Mucosa of stomach (tissue), 1 donor: ENCODE results near the gene KIF16B.
"Not testable (repeated sequence)": the region's sequence is repeated elsewhere in the genome, so short reads cannot be mapped to it uniquely, and the experiment has no call there.

ENCODE experiments used
- H3K27me3 ChIP-seq: one replicate; pipeline ENCODE4 v1.7.0; 2013; ENCODE audit warnings: mild to moderate bottlenecking, low read length; ENCODE audit not compliant: control insufficient read depth, insufficient read depth
- H3K36me3 ChIP-seq: one replicate; pipeline ENCODE4 v1.7.0; 2013; ENCODE audit warnings: low read length; ENCODE audit not compliant: control insufficient read depth, insufficient read depth
- H3K4me1 ChIP-seq: one replicate; pipeline ENCODE4 v1.7.0; 2013; ENCODE audit warnings: mild to moderate bottlenecking, low read length; ENCODE audit not compliant: control insufficient read depth, insufficient read depth
- H3K4me3 ChIP-seq: one replicate; pipeline ENCODE4 v1.7.0; 2013; ENCODE audit warnings: low read length
- H3K9ac ChIP-seq: one replicate; pipeline ENCODE4 v1.7.0; 2013; ENCODE audit warnings: mild to moderate bottlenecking, low read length, moderate library complexity
- H3K9me3 ChIP-seq: one replicate; pipeline ENCODE4 v1.7.0; 2013; ENCODE audit warnings: mild to moderate bottlenecking, low read length, moderate library complexity; ENCODE audit not compliant: control insufficient read depth
- donor health status: Pancreatic carcinoma.

The KIF16B gene

GRCh38 chr20:16528078-16528477, 45.2 kb downstream of the KIF16B start:
- Histone ChIP-seq H3K9me3 (no peaks in the 10 kb centered on the region), H3K27me3 (no peaks in the 10 kb centered on the region), H3K4me3 (no peak overlapping the region), H3K9ac (peak overlapping the region; percentile 68), H3K36me3 (no peaks in the 10 kb centered on the region), H3K4me1 (peaks cover 37% of the 10 kb centered on the region)

- Histone ChIP-seq H3K9me3 (no peaks in the 10 kb centered on the region), H3K27me3 (no peaks in the 10 kb centered on the region), H3K4me1 (peaks cover 37% of the 10 kb centered on the region), H3K36me3 (no peaks in the 10 kb centered on the region), H3K9ac (no peak overlapping the region), H3K4me3 (no peak overlapping the region)
Observed at GRCh38 chr20:16527438-16527837, 45.8 kb downstream of the KIF16B start.

GRCh38 chr20:16526433-16527380, 46.5 kb downstream of the KIF16B start:
- Histone ChIP-seq H3K27me3 (no peaks in the 10 kb centered on the region), H3K4me3 (no peak overlapping the region), H3K4me1 (peaks cover 37% of the 10 kb centered on the region), H3K9ac (no peak overlapping the region), H3K9me3 (no peaks in the 10 kb centered on the region), H3K36me3 (no peaks in the 10 kb centered on the region)

DNA sequence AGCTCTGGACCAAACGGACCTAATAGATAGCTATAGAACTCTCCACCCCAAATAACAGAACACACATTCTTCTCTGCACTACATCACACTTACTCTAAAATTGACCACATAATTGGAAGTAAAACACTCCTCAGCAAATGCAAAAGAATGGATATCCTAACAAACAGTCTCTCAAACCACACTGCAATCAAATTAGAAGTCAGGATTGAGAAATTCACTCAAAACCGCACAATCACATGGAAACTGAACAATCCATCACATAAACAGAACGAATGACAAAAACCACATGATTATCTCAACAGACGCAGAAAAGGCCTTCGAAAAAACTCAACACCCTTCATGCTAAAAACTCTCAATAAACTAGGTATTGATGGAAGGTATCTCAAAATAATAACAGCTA, 50.6 kb downstream of the KIF16B start:
- not testable (repeated sequence) for H3K4me3 ChIP-seq, H3K4me1 ChIP-seq, H3K36me3 ChIP-seq, H3K27me3 ChIP-seq, H3K9ac ChIP-seq, H3K9me3 ChIP-seq

DNA sequence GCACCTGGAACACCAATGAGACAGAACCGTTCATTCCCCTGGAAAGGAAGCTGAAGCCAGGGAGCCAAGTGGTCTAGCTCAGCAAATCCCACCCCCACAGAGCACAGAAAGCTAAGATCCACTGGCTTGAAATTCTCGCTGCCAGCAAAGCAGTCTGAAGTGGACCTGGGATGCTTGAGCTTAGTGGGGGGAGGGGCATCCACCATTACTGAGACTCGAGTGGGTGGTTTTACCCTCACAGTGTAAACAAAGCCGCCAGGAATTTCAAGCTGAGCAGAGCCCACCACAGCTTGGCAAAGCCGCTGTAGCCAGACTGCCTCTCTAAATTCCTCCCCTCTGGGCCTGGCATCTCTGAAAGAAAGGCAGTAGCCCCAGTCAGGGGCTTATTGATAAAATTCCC, 53.1 kb downstream of the KIF16B start:
- Histone ChIP-seq H3K9me3 (no peaks in the 10 kb centered on the region), H3K9ac (no peak overlapping the region), H3K27me3 (no peaks in the 10 kb centered on the region), H3K4me3 (no peak overlapping the region), H3K36me3 (no peaks in the 10 kb centered on the region), H3K4me1 (no peaks in the 10 kb centered on the region)

- H3K27me3 ChIP-seq, H3K9ac ChIP-seq, H3K36me3 ChIP-seq, H3K4me3 ChIP-seq, H3K9me3 ChIP-seq, H3K4me1 ChIP-seq: not testable (repeated sequence)
Observed at GRCh38 chr20:16519673-16520072, 53.6 kb downstream of the KIF16B start.

- Histone ChIP-seq H3K9ac (no peak overlapping the region), H3K9me3 (no peaks in the 10 kb centered on the region), H3K4me1 (no peaks in the 10 kb centered on the region), H3K4me3 (no peak overlapping the region), H3K36me3 (no peaks in the 10 kb centered on the region), H3K27me3 (no peaks in the 10 kb centered on the region)
Observed at GRCh38 chr20:16518784-16519084, 54.5 kb downstream of the KIF16B start.

- Histone ChIP-seq H3K36me3 (no peaks in the 10 kb centered on the region), H3K27me3 (no peaks in the 10 kb centered on the region), H3K4me1 (no peaks in the 10 kb centered on the region), H3K9ac (no peak overlapping the region), H3K4me3 (no peak overlapping the region), H3K9me3 (no peaks in the 10 kb centered on the region)
Observed at GRCh38 chr20:16517946-16518783, 55.1 kb downstream of the KIF16B start.

DNA sequence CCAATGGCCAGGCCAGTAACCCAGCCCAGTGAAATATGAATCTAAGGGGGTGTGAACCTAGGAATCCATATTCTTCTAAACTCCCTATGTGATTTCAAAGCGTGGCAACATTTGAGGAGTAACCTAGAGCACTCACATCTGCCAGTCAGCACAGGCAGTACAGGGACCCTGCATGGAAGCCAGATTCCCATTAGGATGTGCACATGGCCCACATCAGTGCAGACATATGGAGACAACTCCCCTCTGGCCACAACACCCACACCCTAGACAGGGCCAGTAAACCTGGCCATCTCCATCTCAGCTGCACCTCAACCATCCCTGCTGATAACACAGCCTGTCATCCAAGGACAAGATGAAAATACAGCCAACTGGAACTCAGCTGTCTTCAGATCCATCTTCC, 56.5 kb downstream of the KIF16B start:
- Histone ChIP-seq H3K9me3 (no peaks in the 10 kb centered on the region), H3K27me3 (no peaks in the 10 kb centered on the region)

DNA sequence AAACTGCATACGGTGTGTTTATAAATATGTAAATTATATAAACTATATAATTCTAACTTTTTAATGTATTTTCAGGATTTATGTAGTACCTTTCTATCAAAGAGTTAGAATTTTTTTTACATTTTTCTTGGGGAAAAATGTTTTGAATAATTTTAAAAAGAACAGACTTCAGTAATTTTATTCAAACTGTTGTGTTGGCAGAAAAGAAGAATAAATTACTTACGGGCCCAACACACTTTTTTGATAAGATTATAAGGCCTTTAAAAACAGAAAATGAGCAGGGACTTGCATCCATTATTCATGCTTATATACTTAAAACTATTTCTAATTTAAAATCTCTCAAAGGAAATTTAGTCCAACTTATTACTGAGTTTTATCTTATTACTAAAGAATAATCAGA, 58.2 kb downstream of the KIF16B start:
- no peaks in the 10 kb centered on the region for H3K27me3 ChIP-seq
- H3K9ac ChIP-seq, result no peak overlapping the region
- H3K4me3 ChIP-seq, result no peak overlapping the region
- no peaks in the 10 kb centered on the region for H3K9me3 ChIP-seq
- H3K4me1 ChIP-seq, result no peaks in the 10 kb centered on the region
- no peaks in the 10 kb centered on the region for H3K36me3 ChIP-seq

More for the DNA sequence above, 56.5 kb downstream of the KIF16B start:
- no peaks in the 10 kb centered on the region for H3K4me1 ChIP-seq
- no peak overlapping the region for H3K4me3 ChIP-seq
- no peak overlapping the region for H3K9ac ChIP-seq
- H3K36me3 ChIP-seq, result no peaks in the 10 kb centered on the region

GRCh38 chr20:16514140-16514539, 59.1 kb downstream of the KIF16B start:
- H3K27me3 ChIP-seq, result no peaks in the 10 kb centered on the region
- H3K36me3 ChIP-seq, result no peaks in the 10 kb centered on the region
- no peaks in the 10 kb centered on the region for H3K4me1 ChIP-seq
- no peak overlapping the region for H3K9ac ChIP-seq
- no peaks in the 10 kb centered on the region for H3K9me3 ChIP-seq
- no peak overlapping the region for H3K4me3 ChIP-seq

DNA sequence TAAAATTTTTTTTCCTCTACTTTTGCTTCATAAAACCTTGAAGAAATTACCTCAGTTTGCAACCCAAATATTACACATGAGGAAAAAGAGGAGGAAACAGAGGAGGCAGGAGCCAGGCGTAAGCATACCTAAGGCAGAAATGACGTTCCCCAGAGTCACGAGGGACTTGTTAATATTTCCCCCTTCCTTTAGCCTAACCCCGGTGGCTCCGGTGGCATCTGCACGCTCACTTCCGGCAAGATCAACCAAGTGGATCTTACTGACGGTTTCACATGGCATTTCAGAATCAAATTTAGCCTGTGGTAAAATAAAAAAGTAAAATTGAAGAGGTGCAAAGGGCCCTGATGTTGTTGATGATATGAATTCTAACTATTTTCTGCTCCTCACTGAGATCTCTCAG, 67.4 kb downstream of the KIF16B start:
- H3K4me3 ChIP-seq, result no peak overlapping the region
- H3K9me3 ChIP-seq, result no peaks in the 10 kb centered on the region
- H3K27me3 ChIP-seq, result no peaks in the 10 kb centered on the region
- no peaks in the 10 kb centered on the region for H3K4me1 ChIP-seq
- H3K9ac ChIP-seq, result no peak overlapping the region
- H3K36me3 ChIP-seq, result no peaks in the 10 kb centered on the region
